Karpas-422 (cell line): ENCODE results near the gene RTP3. TPM values are rescaled to one million over a fixed set of nuclear protein-coding genes. Genes with fewer than 3 reads are reported as not detected.

Experiments
- DNase-seq: peaks from one replicate; pipeline ENCODE4 v3.0.0-alpha.2; 2015
- H2AFZ ChIP-seq: fragments of 200-600 bp; sonication (generic); 2 replicates; pipeline ENCODE4 v1.6.1; 2014; ENCODE audit warnings: antibody characterized with exemption, low read length, mixed read lengths
- H3K27ac ChIP-seq: fragments of 200-600 bp; sonication (generic); 2 replicates; pipeline ENCODE4 v1.5.1; 2014; ENCODE audit warnings: mild to moderate bottlenecking, low read length, moderate library complexity
- H3K27me3 ChIP-seq: fragments of 200-600 bp; sonication (generic); 2 replicates; pipeline ENCODE4 v1.6.1; 2014; ENCODE audit warnings: low read length, mixed read lengths
- H3K36me3 ChIP-seq: fragments of 200-600 bp; sonication (generic); 2 replicates; pipeline ENCODE4 v1.6.1; 2014; ENCODE audit warnings: low read length, mixed read lengths; ENCODE audit not compliant: insufficient read depth
- H3K4me1 ChIP-seq: fragments of 200-600 bp; sonication (generic); 2 replicates; pipeline ENCODE4 v1.6.1; 2014; ENCODE audit warnings: mild to moderate bottlenecking, low read length, mixed read lengths
- H3K4me2 ChIP-seq: fragments of 200-600 bp; sonication (generic); 2 replicates; pipeline ENCODE4 v1.6.1; 2014; ENCODE audit warnings: low read length, low read depth, mild to moderate bottlenecking; ENCODE audit not compliant: poor library complexity, severe bottlenecking
- H3K4me3 ChIP-seq: fragments of 200-600 bp; sonication (generic); 2 replicates; pipeline ENCODE4 v1.5.1; 2014; ENCODE audit warnings: mild to moderate bottlenecking, antibody characterized with exemption, low read length, mixed read lengths
- H3K79me2 ChIP-seq: fragments of 200-600 bp; sonication (generic); 2 replicates; pipeline ENCODE4 v1.6.1; 2014; ENCODE audit warnings: mild to moderate bottlenecking, low read length, mixed read lengths
- H3K9ac ChIP-seq: fragments of 200-600 bp; sonication (generic); 2 replicates; pipeline ENCODE4 v1.6.0; 2014; ENCODE audit warnings: low read length
- H3K9me2 ChIP-seq: fragments of 200-600 bp; sonication (generic), shearing (Covaris generic); replicated peaks from 2 replicates; pipeline ENCODE4 v1.6.0; 2014; ENCODE audit warnings: mild to moderate bottlenecking, low read length, moderate library complexity; ENCODE audit not compliant: insufficient read depth
- H3K9me3 ChIP-seq: fragments of 300-700, 200-600 bp; sonication (generic); 2 replicates; pipeline ENCODE4 v1.6.1; 2014; ENCODE audit warnings: low read length, mixed read lengths
- H4K20me1 ChIP-seq: fragments of 200-600 bp; sonication (generic); 2 replicates; pipeline ENCODE4 v1.6.1; 2014; ENCODE audit warnings: mild to moderate bottlenecking, antibody characterized with exemption, low read length, low read depth; ENCODE audit not compliant: insufficient read depth
- total RNA-seq: library from RNA; depleted of rRNA; stranded (reverse); fragments of >200 nt; shearing (Covaris generic); gene quantifications from 2 replicates; pipeline ENCODE4 v1.2.3, GENCODE V29; 2014; ENCODE audit warnings: low replicate concordance

Gene RTP3
- total RNA-seq, 1 experiment from 2014 or later = not detected

- Histone ChIP-seq H3K4me3 (no peak overlapping the region), H2AFZ (no peak overlapping the region), H3K4me1 (no peaks in the 10 kb centered on the region), H3K36me3 (no peaks in the 10 kb centered on the region), H3K79me2 (no peaks in the 10 kb centered on the region), H3K9me2 (no peaks in the 10 kb centered on the region), H3K9ac (no peak overlapping the region), H3K27me3 (0 out of 2 replicates have a peak, but pooled peaks cover 3% of the 10 kb centered on the region), H3K27ac (no peak overlapping the region), H3K4me2 (no peak overlapping the region), H3K9me3 (no peaks in the 10 kb centered on the region), H4K20me1 (no peaks in the 10 kb centered on the region)
- DNase-seq = no peak
Observed at GRCh38 chr3:46509661-46510187, 11.9 kb downstream of the RTP3 start.

- no peaks in the 10 kb centered on the region for H3K4me1 ChIP-seq
- H3K36me3 ChIP-seq = no peaks in the 10 kb centered on the region
- H3K4me3 ChIP-seq = no peak overlapping the region
- 0 out of 2 replicates have a peak, but pooled peaks cover 3% of the 10 kb centered on the region for H3K27me3 ChIP-seq
- no peak overlapping the region for H3K9ac ChIP-seq
- H3K9me2 ChIP-seq = no peaks in the 10 kb centered on the region
- no peak for DNase-seq
- no peak overlapping the region for H3K4me2 ChIP-seq
- no peaks in the 10 kb centered on the region for H4K20me1 ChIP-seq
- H3K79me2 ChIP-seq = no peaks in the 10 kb centered on the region
- no peak overlapping the region for H2AFZ ChIP-seq
- no peaks in the 10 kb centered on the region for H3K9me3 ChIP-seq
- H3K27ac ChIP-seq = no peak overlapping the region
Observed at GRCh38 chr3:46512191-46512749, 14.5 kb downstream of the RTP3 start.

- no peak overlapping the region for H3K4me3 ChIP-seq
- H3K27me3 ChIP-seq = 0 out of 2 replicates have a peak, but pooled peaks cover 3% of the 10 kb centered on the region
- H3K79me2 ChIP-seq = no peaks in the 10 kb centered on the region
- DNase-seq = no peak
- H2AFZ ChIP-seq = no peak overlapping the region
- no peak overlapping the region for H3K4me2 ChIP-seq
- no peaks in the 10 kb centered on the region for H3K9me2 ChIP-seq
- H4K20me1 ChIP-seq = no peaks in the 10 kb centered on the region
- H3K9me3 ChIP-seq = no peaks in the 10 kb centered on the region
- no peak overlapping the region for H3K9ac ChIP-seq
- H3K4me1 ChIP-seq = no peaks in the 10 kb centered on the region
- H3K36me3 ChIP-seq = no peaks in the 10 kb centered on the region
- no peak overlapping the region for H3K27ac ChIP-seq
Observed at GRCh38 chr3:46516521-46516920, 18.7 kb downstream of the RTP3 start.

- no peak overlapping the region for H2AFZ ChIP-seq
Observed at GRCh38 chr3:46517016-46517783, 19.4 kb downstream of the RTP3 start.

GRCh38 chr3:46517784-46518181 is 20.0 kb downstream of the RTP3 start:
- no peak overlapping the region for H3K9ac ChIP-seq
- H3K4me3 ChIP-seq = no peak overlapping the region
- H3K4me1 ChIP-seq = no peaks in the 10 kb centered on the region
- H3K79me2 ChIP-seq = no peaks in the 10 kb centered on the region
- H3K36me3 ChIP-seq = no peaks in the 10 kb centered on the region
- H3K9me3 ChIP-seq = no peaks in the 10 kb centered on the region
- H3K27ac ChIP-seq = no peak overlapping the region
- H3K9me2 ChIP-seq = no peaks in the 10 kb centered on the region
- no peak for DNase-seq
- H2AFZ ChIP-seq = no peak overlapping the region
- H3K4me2 ChIP-seq = no peak overlapping the region
- no peaks in the 10 kb centered on the region for H3K27me3 ChIP-seq
- no peaks in the 10 kb centered on the region for H4K20me1 ChIP-seq

More at GRCh38 chr3:46517016-46517783, 19.4 kb downstream of the RTP3 start:
- no peaks in the 10 kb centered on the region for H4K20me1 ChIP-seq
- H3K27ac ChIP-seq = no peak overlapping the region
- H3K9ac ChIP-seq = no peak overlapping the region
- H3K9me3 ChIP-seq = no peaks in the 10 kb centered on the region
- H3K27me3 ChIP-seq = 0 out of 2 replicates have a peak, but pooled peaks cover under 1% of the 10 kb centered on the region
- H3K4me3 ChIP-seq = no peak overlapping the region
- no peaks in the 10 kb centered on the region for H3K36me3 ChIP-seq
- H3K9me2 ChIP-seq = no peaks in the 10 kb centered on the region
- H3K79me2 ChIP-seq = no peaks in the 10 kb centered on the region
- no peaks in the 10 kb centered on the region for H3K4me1 ChIP-seq
- no peak for DNase-seq
- no peak overlapping the region for H3K4me2 ChIP-seq

GRCh38 chr3:46519952-46520351 is 22.2 kb downstream of the RTP3 start:
- H3K4me1 ChIP-seq = no peaks in the 10 kb centered on the region

GRCh38 chr3:46520531-46520930 is 22.8 kb downstream of the RTP3 start:
- Histone ChIP-seq H3K27me3 (no peaks in the 10 kb centered on the region), H2AFZ (no peak overlapping the region), H3K79me2 (no peaks in the 10 kb centered on the region), H3K9me3 (no peaks in the 10 kb centered on the region), H3K4me1 (no peaks in the 10 kb centered on the region), H3K36me3 (no peaks in the 10 kb centered on the region), H3K9ac (no peak overlapping the region), H4K20me1 (no peaks in the 10 kb centered on the region), H3K9me2 (no peaks in the 10 kb centered on the region), H3K4me3 (no peak overlapping the region), H3K4me2 (no peak overlapping the region), H3K27ac (no peak overlapping the region)
- DNase-seq = no peak

More at GRCh38 chr3:46519952-46520351, 22.2 kb downstream of the RTP3 start:
- no peaks in the 10 kb centered on the region for H3K9me2 ChIP-seq
- H3K9me3 ChIP-seq = no peaks in the 10 kb centered on the region
- H3K27ac ChIP-seq = no peak overlapping the region
- no peak for DNase-seq
- no peaks in the 10 kb centered on the region for H3K36me3 ChIP-seq
- no peaks in the 10 kb centered on the region for H3K27me3 ChIP-seq
- no peak overlapping the region for H3K4me2 ChIP-seq
- no peak overlapping the region for H2AFZ ChIP-seq
- no peak overlapping the region for H3K9ac ChIP-seq
- no peak overlapping the region for H3K4me3 ChIP-seq
- no peaks in the 10 kb centered on the region for H3K79me2 ChIP-seq
- H4K20me1 ChIP-seq = no peaks in the 10 kb centered on the region

- Histone ChIP-seq H3K4me3 (no peak overlapping the region), H3K27me3 (no peaks in the 10 kb centered on the region), H3K4me2 (no peak overlapping the region), H3K9me3 (no peaks in the 10 kb centered on the region), H4K20me1 (no peaks in the 10 kb centered on the region), H3K4me1 (no peaks in the 10 kb centered on the region), H3K27ac (no peak overlapping the region), H3K79me2 (no peaks in the 10 kb centered on the region), H3K9me2 (no peaks in the 10 kb centered on the region), H3K36me3 (no peaks in the 10 kb centered on the region), H3K9ac (no peak overlapping the region), H2AFZ (no peak overlapping the region)
- no peak for DNase-seq
Observed at GRCh38 chr3:46521096-46521495, 23.3 kb downstream of the RTP3 start.
